ENCODE measurements around the gene PIK3C2G.

DNA sequence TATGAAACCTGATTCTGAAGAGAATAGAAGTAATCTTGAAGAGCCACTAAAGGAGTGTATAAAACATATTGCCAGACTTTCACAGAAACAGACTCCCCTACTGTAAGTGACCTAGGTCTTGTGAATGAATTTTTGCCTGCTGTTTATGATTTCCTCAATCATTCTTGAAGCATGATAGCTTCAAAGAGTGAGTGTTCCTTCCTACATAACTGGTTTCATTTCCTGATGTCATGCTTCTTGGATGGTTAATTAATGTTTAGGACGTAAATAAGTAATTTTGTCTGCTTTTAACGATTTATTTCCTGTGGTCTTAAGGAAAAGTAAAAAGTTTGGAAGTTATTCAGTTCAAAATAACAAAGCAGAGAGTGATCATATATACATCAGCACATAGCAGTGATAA, 129.8 kb downstream of the PIK3C2G start:
- TF ChIP-seq CTCF (IDR thresholded peaks at IDR 0.05): no peak
- no peak for TF ChIP-seq ZFX (IDR thresholded peaks at IDR 0.05; ENCODE audit: borderline replicate concordance)
